GM23248 (cell line): ENCODE measurements around the gene MPPED1.

Source experiments
- EZH2 ChIP-seq: fragments of 200-600 bp; sonication (generic); IDR thresholded peaks from 2 replicates; pipeline ENCODE4 v1.6.1; 2018; ENCODE audit warnings: antibody characterized with exemption, mild to moderate bottlenecking; ENCODE audit not compliant: insufficient read depth, poor library complexity, severe bottlenecking
- EZH2phosphoT487 ChIP-seq: fragments of 200-600 bp; sonication (generic); IDR thresholded peaks from 2 replicates; pipeline ENCODE4 v1.6.1; 2018; ENCODE audit warnings: antibody characterized with exemption, moderate library complexity, mild to moderate bottlenecking, low read depth; ENCODE audit not compliant: insufficient read depth

DNA sequence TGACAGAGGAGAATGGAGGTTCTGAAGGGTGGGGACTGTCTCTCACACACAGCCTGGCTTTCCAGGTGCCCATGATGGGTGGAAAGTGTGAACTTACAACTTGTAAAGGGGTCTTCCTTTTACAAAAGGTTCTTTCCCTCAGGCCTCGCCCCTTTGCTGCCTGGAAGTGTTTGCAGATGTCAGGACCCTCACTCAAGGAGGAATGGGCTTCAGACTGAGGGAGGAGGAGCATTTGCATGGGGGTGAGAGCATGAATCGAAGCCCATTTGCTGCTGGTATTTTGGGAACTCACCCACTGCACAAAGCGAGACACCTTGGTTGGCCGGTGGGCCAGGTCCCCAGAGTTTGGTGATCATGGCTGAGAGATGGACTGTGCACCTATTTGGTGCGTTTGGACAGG, 25.1 kb downstream of the MPPED1 start:
- TF ChIP-seq EZH2phosphoT487 = no peak
- no peak for TF ChIP-seq EZH2
